GM12878 (cell line): ENCODE data around the gene ADGRE2.

Experiments
- ATF2 ChIP-seq: IDR thresholded peaks from 2 replicates; pipeline ENCODE4 v1.6.1; 2012; ENCODE audit warnings: low read length, inconsistent platforms
- ATF3 ChIP-seq: IDR thresholded peaks from 2 replicates; pipeline ENCODE4 v1.6.1; 2011; ENCODE audit warnings: low read depth, mild to moderate bottlenecking, low read length, moderate library complexity, borderline replicate concordance; ENCODE audit errors: extremely low read depth
- CTCF ChIP-seq, 3 experiments: IDR thresholded peaks in 2 of 3; conservative IDR thresholded peaks in 1 of 3; 2 replicates each; pipeline ENCODE4 v1.5.1; 2011; ENCODE audit warnings: low read depth in 3 of 3, low read length in 3 of 3, mild to moderate bottlenecking in 3 of 3, control low read depth in 2 of 3, moderate library complexity in 2 of 3, inconsistent platforms in 1 of 3, mixed read lengths in 1 of 3; ENCODE audit not compliant: control insufficient read depth in 2 of 3, insufficient read depth in 1 of 3; ENCODE audit errors: extremely low read depth in 1 of 3
- ETV6 ChIP-seq, 2 experiments: fragments of 450-650 bp in 1 of 2; IDR thresholded peaks in 1 of 2; conservative IDR thresholded peaks in 1 of 2; 2 replicates each; pipeline ENCODE4 v1.6.1; 2014; ENCODE audit warnings: antibody characterized with exemption in 1 of 2, borderline replicate concordance in 1 of 2, low read depth in 1 of 2, mild to moderate bottlenecking in 1 of 2, moderate library complexity in 1 of 2
- EZH2 ChIP-seq: IDR thresholded peaks from 2 replicates; pipeline ENCODE4 v1.6.1; 2012; ENCODE audit warnings: low read depth, mild to moderate bottlenecking, control low read depth, inconsistent platforms, low read length, borderline replicate concordance; ENCODE audit not compliant: control insufficient read depth
- HSF1 ChIP-seq: fragments of 150-350 bp; IDR thresholded peaks from 2 replicates; pipeline ENCODE4 v1.6.1; 2014; ENCODE audit warnings: mild to moderate bottlenecking, low read depth, low read length
- PML ChIP-seq: IDR thresholded peaks from 2 replicates; pipeline ENCODE4 v1.6.1; 2012; ENCODE audit warnings: low read length, inconsistent platforms
- ZNF274 ChIP-seq: IDR thresholded peaks from one replicate; pipeline ENCODE4 v1.8.0; 2011; ENCODE audit not compliant: insufficient read length, insufficient read depth

- TF ChIP-seq ZNF274 (no peak), CTCF (IDR thresholded peaks at IDR 0.05 in 2 of 3, conservative IDR thresholded peaks at IDR 0.05 in 1 of 3; ENCODE audit: control insufficient read depth in 2 of 3, extremely low read depth in 1 of 3, insufficient read depth in 1 of 3, low read depth in 3 of 3, low read length in 3 of 3) (no peak), HSF1 (no peak), ETV6 (conservative IDR thresholded peaks at IDR 0.05 in 1 of 2, IDR thresholded peaks at IDR 0.05 in 1 of 2; ENCODE audit: borderline replicate concordance in 1 of 2, low read depth in 1 of 2) (no peak), ATF2 (no peak), ATF3 (no peak), PML (no peak), EZH2 (no peak)
Observed at GRCh38 chr19:14809272-14810057, 31.1 kb upstream of the ADGRE2 start.
